GM12873 (cell line): Measurements from ENCODE around the gene MITD1.

Source experiments
- CTCF ChIP-seq: IDR thresholded peaks from 2 replicates; pipeline ENCODE4 v1.5.1; 2012; ENCODE audit warnings: low read depth, mild to moderate bottlenecking, moderate library complexity, low read length, control low read depth; ENCODE audit not compliant: insufficient read depth; ENCODE audit errors: missing control alignments

MITD1 gene

GRCh38 chr2:99198103-99198841 lies 17.4 kb upstream of the MITD1 start:
- no peak for TF ChIP-seq CTCF

DNA sequence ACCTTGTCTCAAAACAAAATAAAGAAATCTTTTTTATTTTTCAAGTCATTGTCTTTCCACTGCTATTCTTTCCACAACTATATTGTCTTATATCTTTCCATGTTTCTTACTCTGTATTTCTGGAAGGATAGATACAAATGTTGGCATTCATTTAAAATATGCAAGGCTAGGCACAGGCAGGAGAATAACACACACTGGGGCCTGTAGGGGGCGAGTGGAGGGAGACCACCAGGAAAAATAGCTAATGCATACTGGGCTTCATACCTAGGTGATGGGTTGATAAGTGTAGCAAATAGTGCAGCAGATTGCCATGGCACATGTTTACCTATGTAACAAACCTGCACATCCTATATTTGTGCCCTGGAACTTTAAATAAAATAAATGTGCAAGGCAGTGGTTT lies 9.7 kb upstream of the MITD1 start:
- peak; percentile 16 for TF ChIP-seq CTCF

- no peak for TF ChIP-seq CTCF
These were observed 7.5 kb upstream of the MITD1 start for GRCh38 chr2:99188357-99188756.

DNA sequence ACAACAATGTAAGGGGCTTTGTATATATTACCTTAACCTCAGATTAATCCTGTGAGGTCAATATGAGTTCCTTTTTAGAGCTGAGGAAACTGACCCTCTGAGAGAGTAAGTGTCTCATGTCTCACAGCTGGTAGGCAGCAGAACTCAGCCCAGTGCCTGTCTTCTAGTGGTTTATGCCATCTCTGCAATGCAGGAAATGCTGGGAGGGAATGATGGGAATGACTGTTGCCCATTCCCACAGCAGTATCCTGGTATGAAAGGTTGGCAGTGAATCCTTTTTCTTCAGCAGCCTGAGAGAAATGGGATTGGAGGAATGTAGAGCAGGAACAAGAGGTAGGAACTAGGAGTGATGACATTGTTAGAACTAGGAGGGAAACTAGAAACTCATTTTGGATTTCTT lies 6.2 kb upstream of the MITD1 start:
- no peak for TF ChIP-seq CTCF

GRCh38 chr2:99184811-99185210 lies 4.0 kb upstream of the MITD1 start:
- no peak for TF ChIP-seq CTCF

DNA sequence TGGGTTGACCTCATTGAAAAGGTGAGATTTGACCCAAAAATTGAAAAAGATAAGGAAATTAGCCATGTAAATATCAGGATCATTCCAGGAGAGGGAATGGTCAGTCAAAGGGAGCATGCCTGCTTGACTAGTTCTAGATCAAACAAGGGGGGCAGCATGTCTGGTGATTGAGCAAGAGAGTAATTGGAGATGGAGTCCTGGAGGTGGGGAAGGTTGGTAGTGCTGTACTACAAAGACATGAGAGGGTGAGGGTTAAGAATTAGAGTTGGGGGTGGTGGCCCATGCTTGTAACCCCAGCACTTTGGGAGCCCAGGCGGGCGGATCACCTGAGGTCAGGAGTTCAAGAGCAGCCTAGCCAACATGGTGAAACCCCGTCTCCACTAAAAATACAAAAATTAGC lies 2.2 kb upstream of the MITD1 start:
- TF ChIP-seq CTCF, result no peak

DNA sequence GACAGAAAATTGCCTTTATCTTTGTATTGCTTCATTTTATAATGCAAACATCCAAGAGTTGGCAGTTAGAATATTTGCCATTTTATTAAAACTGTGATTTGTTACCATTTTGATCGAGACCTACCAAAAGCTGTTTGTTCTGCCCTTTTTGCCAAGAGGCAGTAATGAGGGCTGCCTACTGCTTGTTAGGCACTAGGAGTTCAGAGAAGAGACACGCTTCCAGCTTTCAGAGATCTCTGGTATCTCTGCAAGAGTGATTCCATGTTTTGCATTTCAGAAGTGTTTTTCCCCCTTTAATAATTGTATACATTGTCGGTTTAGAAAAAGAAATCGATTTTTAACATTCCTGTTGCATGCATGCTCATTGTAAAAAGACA lies 754 bp upstream of the MITD1 start:
- no peak for TF ChIP-seq CTCF
